ENCODE results near the gene POPDC2. TPM values are rescaled to one million over a fixed set of nuclear protein-coding genes. Genes with fewer than 3 reads are reported as not detected.

The POPDC2 gene
- total RNA-seq, 2 donors from 2014 or later: 1.3 to 26.3 TPM

DNA sequence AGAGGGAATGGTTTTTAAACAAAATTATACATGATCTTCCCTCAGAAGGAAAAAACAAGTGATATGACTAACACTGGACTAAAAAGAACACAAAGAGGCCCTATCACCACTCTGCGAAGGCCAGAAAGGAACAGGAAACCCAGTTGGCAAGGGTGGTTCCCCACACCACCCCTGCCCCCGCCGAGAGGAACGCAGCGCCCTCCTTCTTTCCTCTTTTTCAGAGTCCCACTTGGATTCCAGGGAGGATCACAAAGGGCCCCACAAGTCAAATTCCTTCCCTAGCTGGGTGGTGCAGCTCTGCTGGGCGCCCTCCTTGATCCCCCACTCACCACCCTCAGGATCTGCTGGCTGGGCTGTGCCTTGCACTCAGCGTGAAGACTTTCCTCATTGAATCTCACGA lies 32.9 kb downstream of the POPDC2 start:
- Histone ChIP-seq H3K4me1 (no peaks in the 10 kb centered on the region), H3K27me3 (no peaks in the 10 kb centered on the region), H3K9ac (ENCODE audit: low read depth in 2 of 2, low read length in 2 of 2) (no peak overlapping the region), H3K4me3 (no peak overlapping the region), H3K36me3 (no peaks in the 10 kb centered on the region), H3K9me3 (no peaks in the 10 kb centered on the region), H3K27ac (no peak overlapping the region)
- intact Hi-C loops (cut with DNase I): no loop called here
- DNase-seq: no peak
- TF ChIP-seq, protein P1, sequence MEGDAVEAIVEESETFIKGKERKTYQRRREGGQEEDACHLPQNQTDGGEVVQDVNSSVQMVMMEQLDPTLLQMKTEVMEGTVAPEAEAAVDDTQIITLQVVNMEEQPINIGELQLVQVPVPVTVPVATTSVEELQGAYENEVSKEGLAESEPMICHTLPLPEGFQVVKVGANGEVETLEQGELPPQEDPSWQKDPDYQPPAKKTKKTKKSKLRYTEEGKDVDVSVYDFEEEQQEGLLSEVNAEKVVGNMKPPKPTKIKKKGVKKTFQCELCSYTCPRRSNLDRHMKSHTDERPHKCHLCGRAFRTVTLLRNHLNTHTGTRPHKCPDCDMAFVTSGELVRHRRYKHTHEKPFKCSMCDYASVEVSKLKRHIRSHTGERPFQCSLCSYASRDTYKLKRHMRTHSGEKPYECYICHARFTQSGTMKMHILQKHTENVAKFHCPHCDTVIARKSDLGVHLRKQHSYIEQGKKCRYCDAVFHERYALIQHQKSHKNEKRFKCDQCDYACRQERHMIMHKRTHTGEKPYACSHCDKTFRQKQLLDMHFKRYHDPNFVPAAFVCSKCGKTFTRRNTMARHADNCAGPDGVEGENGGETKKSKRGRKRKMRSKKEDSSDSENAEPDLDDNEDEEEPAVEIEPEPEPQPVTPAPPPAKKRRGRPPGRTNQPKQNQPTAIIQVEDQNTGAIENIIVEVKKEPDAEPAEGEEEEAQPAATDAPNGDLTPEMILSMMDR (IDR thresholded peaks at IDR 0.05): no peak

GRCh38 chr3:119626196-119626595 lies 34.2 kb downstream of the POPDC2 start:
- H3K27me3 ChIP-seq: no peaks in the 10 kb centered on the region
- H3K4me1 ChIP-seq: no peaks in the 10 kb centered on the region
- no peaks in the 10 kb centered on the region for H3K9me3 ChIP-seq
- intact Hi-C loops (cut with DNase I): no loop called here
- no peak for DNase-seq
- no peak overlapping the region for H3K4me3 ChIP-seq
- no peak overlapping the region for H3K9ac ChIP-seq (ENCODE audit: low read depth in 2 of 2, low read length in 2 of 2)
- H3K27ac ChIP-seq: no peak overlapping the region
- H3K36me3 ChIP-seq: no peaks in the 10 kb centered on the region
- TF ChIP-seq, protein P1 (IDR thresholded peaks at IDR 0.05): no peak

DNA sequence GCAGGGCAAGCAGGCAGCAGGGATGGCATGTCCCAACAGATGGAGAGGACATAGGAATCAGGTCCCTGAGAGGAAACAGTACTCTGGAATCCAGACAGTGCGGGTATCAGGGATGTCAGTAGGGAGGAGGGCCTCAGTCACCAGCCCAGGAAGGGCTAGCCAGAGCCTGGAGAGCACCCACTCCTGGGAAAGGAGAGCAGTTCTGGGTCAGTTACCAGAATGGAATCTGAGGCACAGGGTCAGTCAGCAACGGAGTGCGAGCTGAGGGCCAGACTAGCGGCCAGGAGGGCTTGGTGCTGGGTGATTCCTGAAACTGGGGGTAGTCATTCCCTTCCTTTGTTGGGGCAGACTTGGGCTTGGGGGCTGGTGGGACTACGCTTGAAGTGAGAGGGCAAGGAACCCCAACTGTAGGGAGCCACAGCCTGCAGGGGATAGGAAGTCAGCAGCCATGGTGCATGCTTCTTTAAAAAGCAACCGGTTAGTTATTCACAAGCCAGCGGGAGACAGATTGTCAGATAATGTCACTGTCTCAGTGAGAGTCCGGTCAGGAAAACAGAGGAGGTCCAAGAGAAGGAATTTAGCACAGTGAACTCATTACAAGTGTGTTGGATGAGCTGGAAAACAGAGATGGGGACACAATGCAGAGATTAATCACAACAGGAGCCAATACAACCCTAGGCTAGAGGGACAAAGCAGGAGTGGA lies 34.8 kb downstream of the POPDC2 start:
- H3K9ac ChIP-seq (ENCODE audit: low read depth in 2 of 2, low read length in 2 of 2): no peak overlapping the region
- H3K4me1 ChIP-seq: no peaks in the 10 kb centered on the region
- H3K36me3 ChIP-seq: no peaks in the 10 kb centered on the region
- no peaks in the 10 kb centered on the region for H3K9me3 ChIP-seq
- TF ChIP-seq, protein P1 (IDR thresholded peaks at IDR 0.05): no peak
- intact Hi-C loops (cut with DNase I): no loop called here
- no peak for DNase-seq
- no peaks in the 10 kb centered on the region for H3K27me3 ChIP-seq
- no peak overlapping the region for H3K4me3 ChIP-seq
- no peak overlapping the region for H3K27ac ChIP-seq

GRCh38 chr3:119624002-119624720 lies 36.2 kb downstream of the POPDC2 start:
- Histone ChIP-seq H3K27me3 (no peaks in the 10 kb centered on the region), H3K4me1 (no peaks in the 10 kb centered on the region), H3K9ac (ENCODE audit: low read depth in 2 of 2, low read length in 2 of 2) (no peak overlapping the region), H3K27ac (no peak overlapping the region), H3K36me3 (no peaks in the 10 kb centered on the region), H3K9me3 (no peaks in the 10 kb centered on the region), H3K4me3 (no peak overlapping the region)
- no peak for DNase-seq
- TF ChIP-seq, protein P1 (IDR thresholded peaks at IDR 0.05): no peak
- intact Hi-C loops (cut with DNase I): no loop called here

GRCh38 chr3:119620899-119621298 lies 39.5 kb downstream of the POPDC2 start:
- intact Hi-C loops (cut with DNase I): no loop called here
- no peak for DNase-seq
- H3K9me3 ChIP-seq: no peaks in the 10 kb centered on the region
- no peak overlapping the region for H3K9ac ChIP-seq (ENCODE audit: low read depth in 2 of 2, low read length in 2 of 2)
- H3K27ac ChIP-seq: no peak overlapping the region
- no peaks in the 10 kb centered on the region for H3K36me3 ChIP-seq
- no peaks in the 10 kb centered on the region for H3K4me1 ChIP-seq
- H3K27me3 ChIP-seq: no peaks in the 10 kb centered on the region
- H3K4me3 ChIP-seq: no peak overlapping the region
- TF ChIP-seq, protein P1 (IDR thresholded peaks at IDR 0.05): no peak

Data from colonic mucosa (tissue), 4 donors.